Measurements from ENCODE around the gene ANKRD34B.

GRCh38 chr5:80607343-80607742 lies 37.3 kb upstream of the ANKRD34B start:
- TF ChIP-seq POLR2A (IDR thresholded peaks at IDR 0.05; ENCODE audit: low read length), result no peak
- no peak for TF ChIP-seq GATA1 (IDR thresholded peaks at IDR 0.05; ENCODE audit: low read depth, low read length)
